Measurements from ENCODE around the gene TPSAB1. TPM values are rescaled to one million over a fixed set of nuclear protein-coding genes. Genes with fewer than 3 reads are reported as not detected.
"Not testable (repeated sequence)": the region's sequence is repeated elsewhere in the genome, so short reads cannot be mapped to it uniquely, and the experiment has no call there.

TPSAB1 gene
- total RNA-seq, 4 donors from 2014 or later = 3.9 to 96.2 (median 14.2) TPM

DNA sequence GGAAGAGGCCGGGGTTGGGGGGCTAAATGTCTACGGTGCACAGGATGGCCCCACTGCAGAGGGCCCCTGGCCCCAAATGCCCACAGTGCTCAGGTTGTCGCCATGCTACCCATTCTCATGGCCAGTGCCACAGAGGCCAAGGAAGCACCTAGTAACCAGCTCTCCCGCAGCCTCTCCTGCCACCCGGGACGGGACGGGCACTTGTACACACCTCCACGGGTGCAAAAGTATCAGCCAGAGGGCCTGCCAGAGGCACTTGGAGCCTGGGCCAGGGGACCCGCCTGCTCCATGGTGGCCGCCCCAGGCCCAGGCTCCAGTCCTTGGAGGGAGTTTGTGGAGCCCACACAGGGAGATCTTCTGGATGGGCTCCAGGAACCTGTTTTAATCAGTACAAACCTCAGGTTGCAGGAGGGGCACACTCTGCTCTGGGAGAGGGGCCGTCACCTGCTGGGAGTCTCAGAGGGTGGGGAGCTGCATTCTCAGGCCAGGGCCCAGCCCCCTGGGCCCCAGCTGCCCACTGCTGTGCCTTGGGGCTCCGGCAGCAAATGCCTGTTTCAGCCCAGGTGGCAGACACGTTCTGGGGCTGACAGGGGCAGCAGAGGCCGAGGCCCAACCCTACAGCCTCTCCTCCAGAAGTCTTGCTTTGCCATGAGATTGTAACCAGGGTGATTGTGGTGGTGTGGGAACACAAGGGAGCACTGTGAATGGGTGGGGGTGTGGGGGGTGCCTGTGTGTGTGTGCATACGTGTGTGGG is 23.3 kb downstream of the TPSAB1 start:
- Histone ChIP-seq H3K4me3 (no peak overlapping the region), H3K27me3 (peaks cover 0 to 13% of the 10 kb centered on the region in 2 donors), H3K27ac (no peak overlapping the region), H3K36me3 (no peaks in the 10 kb centered on the region), H3K4me1 (no peaks in the 10 kb centered on the region), H3K9me3 (no peaks in the 10 kb centered on the region)
- DNase-seq = no peak
- TF ChIP-seq POLR2A (IDR thresholded peaks at IDR 0.05) = no peak
- TF ChIP-seq, protein P1, sequence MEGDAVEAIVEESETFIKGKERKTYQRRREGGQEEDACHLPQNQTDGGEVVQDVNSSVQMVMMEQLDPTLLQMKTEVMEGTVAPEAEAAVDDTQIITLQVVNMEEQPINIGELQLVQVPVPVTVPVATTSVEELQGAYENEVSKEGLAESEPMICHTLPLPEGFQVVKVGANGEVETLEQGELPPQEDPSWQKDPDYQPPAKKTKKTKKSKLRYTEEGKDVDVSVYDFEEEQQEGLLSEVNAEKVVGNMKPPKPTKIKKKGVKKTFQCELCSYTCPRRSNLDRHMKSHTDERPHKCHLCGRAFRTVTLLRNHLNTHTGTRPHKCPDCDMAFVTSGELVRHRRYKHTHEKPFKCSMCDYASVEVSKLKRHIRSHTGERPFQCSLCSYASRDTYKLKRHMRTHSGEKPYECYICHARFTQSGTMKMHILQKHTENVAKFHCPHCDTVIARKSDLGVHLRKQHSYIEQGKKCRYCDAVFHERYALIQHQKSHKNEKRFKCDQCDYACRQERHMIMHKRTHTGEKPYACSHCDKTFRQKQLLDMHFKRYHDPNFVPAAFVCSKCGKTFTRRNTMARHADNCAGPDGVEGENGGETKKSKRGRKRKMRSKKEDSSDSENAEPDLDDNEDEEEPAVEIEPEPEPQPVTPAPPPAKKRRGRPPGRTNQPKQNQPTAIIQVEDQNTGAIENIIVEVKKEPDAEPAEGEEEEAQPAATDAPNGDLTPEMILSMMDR (IDR thresholded peaks at IDR 0.05) = no peak
- intact Hi-C loops (cut with DNase I; ENCODE audit: low total_unique reads) = no loop called here

DNA sequence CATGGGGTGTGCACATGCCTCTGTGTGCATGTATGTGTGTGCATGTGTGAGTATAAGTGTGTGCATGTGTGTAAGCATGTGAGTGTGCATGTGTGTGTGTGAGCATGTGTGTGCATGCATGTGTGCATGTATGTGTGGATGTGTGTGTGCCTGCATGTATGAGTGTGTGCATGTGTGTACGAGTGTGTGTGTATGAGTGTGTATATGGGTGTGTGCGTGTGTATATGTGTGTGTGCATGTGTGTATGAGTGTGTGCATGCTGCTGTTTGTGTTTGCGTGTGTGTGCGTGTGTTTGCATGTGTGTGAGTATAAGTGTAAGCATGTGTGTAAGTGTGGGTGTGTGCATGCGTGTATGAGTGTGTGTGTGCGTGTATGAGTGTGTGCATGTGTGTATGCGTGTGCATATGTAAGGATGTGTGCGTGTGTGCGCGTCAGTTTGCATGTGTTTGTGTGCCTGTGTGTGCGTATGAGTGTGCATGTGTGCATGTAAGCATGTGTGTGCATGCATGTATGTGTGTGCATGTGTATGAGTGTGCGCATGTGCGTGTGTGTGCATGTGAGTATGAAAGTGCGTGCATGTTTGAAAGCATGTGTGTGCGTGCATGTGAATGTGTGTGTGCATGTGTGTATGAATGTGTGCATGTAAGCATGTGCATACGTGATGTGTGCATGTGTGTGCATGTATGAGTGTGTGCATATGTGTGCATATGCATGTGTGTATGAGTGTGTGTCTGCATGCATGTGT is 24.0 kb downstream of the TPSAB1 start:
- H3K27me3 ChIP-seq = peaks cover 0 to 13% of the 10 kb centered on the region in 2 donors
- no peaks in the 10 kb centered on the region for H3K36me3 ChIP-seq
- no peaks in the 10 kb centered on the region for H3K4me1 ChIP-seq
- H3K4me3 ChIP-seq = no peak overlapping the region
- intact Hi-C loops (cut with DNase I; ENCODE audit: low total_unique reads) = no loop called here
- no peak for DNase-seq
- no peaks in the 10 kb centered on the region for H3K9me3 ChIP-seq
- H3K27ac ChIP-seq = no peak overlapping the region
- no peak for TF ChIP-seq POLR2A (IDR thresholded peaks at IDR 0.05)
- TF ChIP-seq, protein P1 (IDR thresholded peaks at IDR 0.05) = no peak

DNA sequence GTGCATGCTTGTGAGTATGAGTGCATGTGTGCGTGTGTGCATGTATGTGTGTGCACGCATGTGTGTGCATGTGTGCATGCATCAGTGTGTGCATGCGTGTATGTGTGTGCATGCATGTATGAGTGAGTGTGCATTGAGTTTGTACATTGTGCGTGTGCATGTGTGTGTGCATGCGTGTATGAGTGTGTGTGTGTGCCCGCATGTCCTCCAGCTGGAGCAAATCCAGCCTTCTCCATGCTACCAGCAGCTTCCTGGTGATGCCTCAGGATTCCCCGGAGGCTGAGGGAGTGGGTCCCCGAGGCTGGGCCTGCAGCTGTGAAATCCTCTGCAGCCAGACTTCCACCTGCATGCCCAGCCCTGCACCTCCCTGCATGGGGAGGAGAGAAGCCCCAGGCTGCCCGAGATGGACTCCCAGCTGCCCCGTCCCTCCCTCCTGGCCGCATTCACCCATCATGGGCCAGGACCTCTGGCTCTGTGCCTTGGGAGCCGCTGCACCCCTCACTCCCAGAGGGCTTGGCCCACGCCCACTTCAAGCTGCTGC is 24.7 kb downstream of the TPSAB1 start:
- DNase-seq = no peak
- Histone ChIP-seq H3K9me3 (no peaks in the 10 kb centered on the region), H3K36me3 (no peaks in the 10 kb centered on the region), H3K4me3 (no peak overlapping the region), H3K27me3 (peaks cover 0 to 13% of the 10 kb centered on the region in 2 donors), H3K4me1 (no peaks in the 10 kb centered on the region), H3K27ac (no peak overlapping the region)
- intact Hi-C loops (cut with DNase I; ENCODE audit: low total_unique reads) = no loop called here
- no peak for TF ChIP-seq POLR2A (IDR thresholded peaks at IDR 0.05)
- TF ChIP-seq, protein P1 (IDR thresholded peaks at IDR 0.05) = no peak

DNA sequence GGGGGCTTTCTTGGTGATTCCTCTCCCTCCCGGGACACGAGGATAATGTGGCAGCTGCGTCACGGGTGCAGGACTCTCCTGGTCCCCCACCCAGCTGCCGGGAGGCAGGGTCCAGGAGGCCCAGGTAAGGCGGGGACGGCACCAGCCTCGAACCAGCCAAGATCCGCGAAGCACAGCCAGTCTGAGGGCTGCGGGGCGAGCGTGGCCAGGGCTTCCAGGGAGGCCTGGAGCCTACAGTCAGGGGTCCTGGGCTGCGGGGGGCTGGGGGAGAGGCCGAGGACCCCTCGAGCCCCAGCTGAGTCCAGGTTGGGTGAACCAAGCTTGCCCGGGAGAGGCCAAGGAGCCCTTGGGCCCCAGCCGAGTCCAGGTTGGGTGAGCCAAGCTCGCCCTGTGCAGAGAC is 25.3 kb downstream of the TPSAB1 start:
- H3K27ac ChIP-seq = no peak overlapping the region
- no peaks in the 10 kb centered on the region for H3K36me3 ChIP-seq
- no peak overlapping the region for H3K4me3 ChIP-seq
- peaks cover 0 to 12% of the 10 kb centered on the region in 2 donors for H3K27me3 ChIP-seq
- intact Hi-C loops (cut with DNase I; ENCODE audit: low total_unique reads) = no loop called here
- DNase-seq = no peak
- TF ChIP-seq, protein P1 (IDR thresholded peaks at IDR 0.05) = no peak
- TF ChIP-seq POLR2A (IDR thresholded peaks at IDR 0.05) = no peak
- no peaks in the 10 kb centered on the region for H3K9me3 ChIP-seq
- H3K4me1 ChIP-seq = no peaks in the 10 kb centered on the region

DNA sequence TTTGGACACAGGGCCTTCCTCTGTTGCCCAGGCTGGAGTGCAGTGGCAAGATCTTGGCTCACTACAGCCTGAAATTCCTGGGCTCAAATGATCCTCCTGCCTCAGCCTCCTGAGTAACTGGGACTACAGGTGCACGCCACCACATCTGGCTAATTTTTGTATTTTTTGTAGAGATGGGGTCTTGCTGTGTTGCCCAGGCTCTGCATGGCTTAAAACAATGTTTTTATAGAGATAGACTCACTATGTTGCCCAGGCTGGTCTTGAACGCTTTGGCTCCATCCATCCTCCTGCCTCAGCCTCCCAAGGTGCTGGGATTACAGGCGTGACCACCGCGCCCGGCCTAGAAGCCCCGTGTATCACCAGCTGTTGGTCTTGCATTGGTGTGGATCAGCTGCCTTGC is 28.9 kb downstream of the TPSAB1 start:
- H3K27me3 ChIP-seq; H3K9me3 ChIP-seq; intact Hi-C loops (cut with DNase I; ENCODE audit: low total_unique reads); H3K27ac ChIP-seq; H3K4me1 ChIP-seq; DNase-seq; H3K4me3 ChIP-seq; H3K36me3 ChIP-seq: not testable (repeated sequence)

Data from uterus (tissue), 4 donors.